ENCODE measurements around the gene RABGGTA. TPM values are rescaled to one million over a fixed set of nuclear protein-coding genes. Genes with fewer than 3 reads are reported as not detected.

RABGGTA gene
- polyA plus RNA-seq, 2 of the 4 experiments (the other 2 are of a cell fraction), result 18.6 to 21.9 TPM

DNA sequence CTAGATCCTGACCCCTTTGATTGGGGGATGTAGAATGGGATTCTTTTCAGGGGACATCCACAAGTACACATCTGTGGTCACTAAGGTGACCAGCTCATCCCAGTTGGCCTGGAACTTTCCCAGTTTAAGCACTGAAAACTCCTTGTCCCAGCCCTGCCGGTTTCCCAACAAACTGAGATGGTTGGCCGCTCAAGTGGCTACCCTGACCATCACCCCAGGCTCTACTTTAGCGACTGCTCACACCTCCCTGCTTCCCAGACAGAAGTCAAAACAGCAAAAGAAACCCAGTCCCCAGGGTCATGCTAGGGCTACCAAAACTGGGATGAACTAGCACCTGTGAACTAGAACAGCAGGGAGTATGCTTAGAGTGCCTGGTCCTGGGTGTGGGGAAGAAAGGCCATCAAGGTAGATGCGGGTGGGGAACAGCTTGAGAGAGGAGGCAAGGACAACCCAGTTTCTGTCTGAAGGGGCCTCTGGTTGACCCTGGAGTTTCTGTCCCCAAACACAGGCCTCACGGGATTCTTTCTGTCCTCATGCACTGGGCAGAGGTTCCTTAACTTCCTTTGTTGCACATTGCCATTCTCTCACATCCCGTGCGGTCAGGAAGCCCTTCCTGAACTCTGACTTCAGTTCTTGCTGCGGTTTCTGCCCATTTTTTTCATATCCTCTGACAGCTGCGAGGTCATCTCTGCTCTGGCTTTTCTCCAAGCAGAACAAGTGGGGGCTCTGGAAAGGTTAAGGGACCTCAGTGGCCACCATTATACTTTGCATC is 41.5 kb upstream of the RABGGTA start:
- Histone ChIP-seq H3K4me1 (peaks cover 18% of the 10 kb centered on the region), H3K27ac (no peak overlapping the region), H3K4me3 (no peak overlapping the region), H3K4me2 (no peak overlapping the region), H3K9me3 (no peaks in the 10 kb centered on the region)
- 88% methylated on average over 9 of the region's 9 CpGs for WGBS (ENCODE audit: missing lambda C conversion rate)
- POLR2A ChIA-PET, result no interaction called here
- no peak for TF ChIP-seq RNF2 (IDR thresholded peaks at IDR 0.05; ENCODE audit: borderline replicate concordance, low read depth)
- TF ChIP-seq, protein P1, sequence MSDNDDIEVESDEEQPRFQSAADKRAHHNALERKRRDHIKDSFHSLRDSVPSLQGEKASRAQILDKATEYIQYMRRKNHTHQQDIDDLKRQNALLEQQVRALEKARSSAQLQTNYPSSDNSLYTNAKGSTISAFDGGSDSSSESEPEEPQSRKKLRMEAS (IDR thresholded peaks at IDR 0.05), result no peak
- ATAC-seq (no peak), FAIRE-seq (no peak), DNase-seq (ENCODE audit: low read depth in 1 of 2, low spot score in 1 of 2) (no peak)
- CTCF ChIA-PET, result interaction anchor here (1.0 to 46.6 kb wide), 6 partner anchors 10 to 117 kb away, joined by 5 to 1142 read pairs (median 71); partner anchors contain the start of genes CBLN3, DHRS1, KHNYN and NOP9

DNA sequence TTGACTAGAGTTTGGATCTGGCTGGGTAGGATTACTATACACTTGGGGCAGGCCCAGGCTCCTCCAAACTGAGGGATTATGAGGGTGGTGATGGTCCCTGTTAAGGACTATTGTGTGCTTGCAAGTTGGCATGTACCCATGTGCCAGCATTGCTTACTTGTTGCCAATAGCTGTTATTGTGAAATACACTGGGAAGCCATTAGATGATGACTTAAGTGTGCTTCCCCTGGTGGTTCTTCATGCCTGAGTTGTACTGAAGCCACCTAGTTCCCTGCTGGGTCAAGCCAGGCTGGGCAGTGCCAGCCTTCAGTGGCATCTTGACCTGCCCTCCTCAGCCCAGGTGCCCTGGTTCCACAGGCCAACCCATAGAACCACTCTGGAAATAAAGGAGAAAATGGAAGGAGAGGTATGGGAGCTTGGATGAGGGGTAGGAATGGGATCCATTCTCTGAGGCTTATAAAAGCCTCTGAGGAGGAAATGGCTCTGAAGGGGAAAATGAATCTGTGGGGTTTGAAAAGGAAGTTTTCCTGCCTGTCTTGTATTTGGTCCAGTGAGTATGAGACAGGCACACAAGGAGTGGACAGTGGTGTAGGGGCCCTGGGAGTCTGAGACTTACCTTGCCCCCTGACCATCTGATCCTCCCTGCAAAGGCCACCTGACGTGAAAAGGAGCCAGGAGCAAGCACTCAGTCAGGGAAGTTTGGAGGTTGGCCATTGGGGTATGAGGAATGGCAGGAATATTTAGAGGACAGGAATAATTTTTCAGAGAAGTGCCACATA is 40.6 kb upstream of the RABGGTA start:
- no peak for FAIRE-seq
- Histone ChIP-seq H3K9me3 (no peaks in the 10 kb centered on the region), H3K4me1 (peaks cover 19% of the 10 kb centered on the region), H3K4me3 (no peak overlapping the region), H3K27ac (no peak overlapping the region), H3K4me2 (no peak overlapping the region)
- 94% methylated on average over 1 of the region's 1 CpG for WGBS (ENCODE audit: missing lambda C conversion rate)
- no peak for TF ChIP-seq ZNF302 (CRISPR knock-in tag; IDR thresholded peaks at IDR 0.05)
- no peak for TF ChIP-seq NPAS2 (CRISPR knock-in tag; IDR thresholded peaks at IDR 0.05; ENCODE audit: borderline replicate concordance)
- no peak for TF ChIP-seq CBX2 (IDR thresholded peaks at IDR 0.05; ENCODE audit: borderline replicate concordance, low read depth)
- TF ChIP-seq, protein P2, sequence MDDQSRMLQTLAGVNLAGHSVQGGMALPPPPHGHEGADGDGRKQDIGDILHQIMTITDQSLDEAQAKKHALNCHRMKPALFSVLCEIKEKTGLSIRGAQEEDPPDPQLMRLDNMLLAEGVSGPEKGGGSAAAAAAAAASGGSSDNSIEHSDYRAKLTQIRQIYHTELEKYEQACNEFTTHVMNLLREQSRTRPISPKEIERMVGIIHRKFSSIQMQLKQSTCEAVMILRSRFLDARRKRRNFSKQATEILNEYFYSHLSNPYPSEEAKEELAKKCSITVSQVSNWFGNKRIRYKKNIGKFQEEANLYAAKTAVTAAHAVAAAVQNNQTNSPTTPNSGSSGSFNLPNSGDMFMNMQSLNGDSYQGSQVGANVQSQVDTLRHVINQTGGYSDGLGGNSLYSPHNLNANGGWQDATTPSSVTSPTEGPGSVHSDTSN (IDR thresholded peaks at IDR 0.05), result no peak
- TF ChIP-seq NR3C1 (IDR thresholded peaks at IDR 0.05), result no peak
- TF ChIP-seq, protein P3, sequence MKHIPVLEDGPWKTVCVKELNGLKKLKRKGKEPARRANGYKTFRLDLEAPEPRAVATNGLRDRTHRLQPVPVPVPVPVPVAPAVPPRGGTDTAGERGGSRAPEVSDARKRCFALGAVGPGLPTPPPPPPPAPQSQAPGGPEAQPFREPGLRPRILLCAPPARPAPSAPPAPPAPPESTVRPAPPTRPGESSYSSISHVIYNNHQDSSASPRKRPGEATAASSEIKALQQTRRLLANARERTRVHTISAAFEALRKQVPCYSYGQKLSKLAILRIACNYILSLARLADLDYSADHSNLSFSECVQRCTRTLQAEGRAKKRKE (CRISPR knock-in tag; IDR thresholded peaks at IDR 0.05; ENCODE audit: low read depth), result no peak
- POLR2A ChIA-PET, result no interaction called here
- CTCF ChIA-PET, result interaction anchor here (1.0 to 46.6 kb wide), 8 partner anchors 9 to 118 kb away, joined by 5 to 1142 read pairs (median 130); partner anchors contain the start of genes CBLN3, DHRS1, KHNYN and NOP9
- ATAC-seq, result no peak
- DNase-seq (ENCODE audit: low read depth in 1 of 2, low spot score in 1 of 2), result no peak

DNA sequence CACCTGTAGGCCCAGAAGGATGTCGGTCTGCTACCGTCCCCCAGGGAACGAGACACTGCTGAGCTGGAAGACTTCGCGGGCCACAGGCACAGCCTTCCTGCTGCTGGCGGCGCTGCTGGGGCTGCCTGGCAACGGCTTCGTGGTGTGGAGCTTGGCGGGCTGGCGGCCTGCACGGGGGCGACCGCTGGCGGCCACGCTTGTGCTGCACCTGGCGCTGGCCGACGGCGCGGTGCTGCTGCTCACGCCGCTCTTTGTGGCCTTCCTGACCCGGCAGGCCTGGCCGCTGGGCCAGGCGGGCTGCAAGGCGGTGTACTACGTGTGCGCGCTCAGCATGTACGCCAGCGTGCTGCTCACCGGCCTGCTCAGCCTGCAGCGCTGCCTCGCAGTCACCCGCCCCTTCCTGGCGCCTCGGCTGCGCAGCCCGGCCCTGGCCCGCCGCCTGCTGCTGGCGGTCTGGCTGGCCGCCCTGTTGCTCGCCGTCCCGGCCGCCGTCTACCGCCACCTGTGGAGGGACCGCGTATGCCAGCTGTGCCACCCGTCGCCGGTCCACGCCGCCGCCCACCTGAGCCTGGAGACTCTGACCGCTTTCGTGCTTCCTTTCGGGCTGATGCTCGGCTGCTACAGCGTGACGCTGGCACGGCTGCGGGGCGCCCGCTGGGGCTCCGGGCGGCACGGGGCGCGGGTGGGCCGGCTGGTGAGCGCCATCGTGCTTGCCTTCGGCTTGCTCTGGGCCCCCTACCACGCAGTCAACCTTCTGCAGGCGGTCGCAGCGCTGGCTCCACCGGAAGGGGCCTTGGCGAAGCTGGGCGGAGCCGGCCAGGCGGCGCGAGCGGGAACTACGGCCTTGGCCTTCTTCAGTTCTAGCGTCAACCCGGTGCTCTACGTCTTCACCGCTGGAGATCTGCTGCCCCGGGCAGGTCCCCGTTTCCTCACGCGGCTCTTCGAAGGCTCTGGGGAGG is 39.5 kb upstream of the RABGGTA start, which contains the start of gene LTB4R:
LTB4R (plus strand) TSS at position 857 of the 959 bp plus-strand sequence. CDS start 4,150 bp downstream, outside the sequence.
- 97% methylated on average over 50 of the region's 99 CpGs for WGBS (ENCODE audit: missing lambda C conversion rate)
- FAIRE-seq (no peak), ATAC-seq (no peak), DNase-seq (ENCODE audit: low read depth in 1 of 2, low spot score in 1 of 2) (no peak)
- Histone ChIP-seq H3K4me3 (no peak within 1 kb of the TSS), H3K27ac (no peak within 1 kb of the TSS), H3K4me2 (no peak within 1 kb of the TSS), H3K9me3 (no peaks in the 10 kb centered on the region), H3K4me1 (peaks cover 16% of the 10 kb centered on the region)
- ChIA-PET CTCF (interaction anchor here (2.6 to 46.6 kb wide), 7 partner anchors 8 to 119 kb away, joined by 6 to 1142 read pairs (median 135); partner anchors contain the start of genes ADCY4, CBLN3, DHRS1 and KHNYN), POLR2A (no interaction called here)
- TF ChIP-seq POLR2AphosphoS2 (conservative IDR thresholded peaks at IDR 0.05; ENCODE audit: low read length) (no peak), HOXB13 (CRISPR knock-in tag; IDR thresholded peaks at IDR 0.05; ENCODE audit: low read depth) (no peak), ZSCAN20 (CRISPR knock-in tag; IDR thresholded peaks at IDR 0.05) (no peak), RNF2 (IDR thresholded peaks at IDR 0.05; ENCODE audit: borderline replicate concordance, low read depth) (no peak), ESRRA (IDR thresholded peaks at IDR 0.05; ENCODE audit: borderline replicate concordance, low read length) (no peak), FOSL2 (IDR thresholded peaks at IDR 0.05) (no peak), FOSL2 (CRISPR knock-in tag; IDR thresholded peaks at IDR 0.05) (no peak), FOSB (CRISPR knock-in tag; IDR thresholded peaks at IDR 0.05) (no peak), MAZ (IDR thresholded peaks at IDR 0.05; ENCODE audit: borderline replicate concordance, low read depth, low read length) (no peak), KDM5A (IDR thresholded peaks at IDR 0.05) (no peak)
- TF ChIP-seq, protein P4, sequence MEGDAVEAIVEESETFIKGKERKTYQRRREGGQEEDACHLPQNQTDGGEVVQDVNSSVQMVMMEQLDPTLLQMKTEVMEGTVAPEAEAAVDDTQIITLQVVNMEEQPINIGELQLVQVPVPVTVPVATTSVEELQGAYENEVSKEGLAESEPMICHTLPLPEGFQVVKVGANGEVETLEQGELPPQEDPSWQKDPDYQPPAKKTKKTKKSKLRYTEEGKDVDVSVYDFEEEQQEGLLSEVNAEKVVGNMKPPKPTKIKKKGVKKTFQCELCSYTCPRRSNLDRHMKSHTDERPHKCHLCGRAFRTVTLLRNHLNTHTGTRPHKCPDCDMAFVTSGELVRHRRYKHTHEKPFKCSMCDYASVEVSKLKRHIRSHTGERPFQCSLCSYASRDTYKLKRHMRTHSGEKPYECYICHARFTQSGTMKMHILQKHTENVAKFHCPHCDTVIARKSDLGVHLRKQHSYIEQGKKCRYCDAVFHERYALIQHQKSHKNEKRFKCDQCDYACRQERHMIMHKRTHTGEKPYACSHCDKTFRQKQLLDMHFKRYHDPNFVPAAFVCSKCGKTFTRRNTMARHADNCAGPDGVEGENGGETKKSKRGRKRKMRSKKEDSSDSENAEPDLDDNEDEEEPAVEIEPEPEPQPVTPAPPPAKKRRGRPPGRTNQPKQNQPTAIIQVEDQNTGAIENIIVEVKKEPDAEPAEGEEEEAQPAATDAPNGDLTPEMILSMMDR (IDR thresholded peaks at IDR 0.05), result no peak
- TF ChIP-seq, protein P5, sequence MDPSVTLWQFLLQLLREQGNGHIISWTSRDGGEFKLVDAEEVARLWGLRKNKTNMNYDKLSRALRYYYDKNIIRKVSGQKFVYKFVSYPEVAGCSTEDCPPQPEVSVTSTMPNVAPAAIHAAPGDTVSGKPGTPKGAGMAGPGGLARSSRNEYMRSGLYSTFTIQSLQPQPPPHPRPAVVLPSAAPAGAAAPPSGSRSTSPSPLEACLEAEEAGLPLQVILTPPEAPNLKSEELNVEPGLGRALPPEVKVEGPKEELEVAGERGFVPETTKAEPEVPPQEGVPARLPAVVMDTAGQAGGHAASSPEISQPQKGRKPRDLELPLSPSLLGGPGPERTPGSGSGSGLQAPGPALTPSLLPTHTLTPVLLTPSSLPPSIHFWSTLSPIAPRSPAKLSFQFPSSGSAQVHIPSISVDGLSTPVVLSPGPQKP (IDR thresholded peaks at IDR 0.05; ENCODE audit: low read depth, low read length), result no peak
